Measurements from ENCODE around the gene FDX2. TPM values are rescaled to one million over a fixed set of nuclear protein-coding genes. Genes with fewer than 3 reads are reported as not detected.

Gene FDX2
- total and polyA plus RNA-seq, 2 of the 8 experiments (the other 6 are each of a cell fraction or from before 2014, with no cell fraction given) = 27.0 to 64.4 TPM

DNA sequence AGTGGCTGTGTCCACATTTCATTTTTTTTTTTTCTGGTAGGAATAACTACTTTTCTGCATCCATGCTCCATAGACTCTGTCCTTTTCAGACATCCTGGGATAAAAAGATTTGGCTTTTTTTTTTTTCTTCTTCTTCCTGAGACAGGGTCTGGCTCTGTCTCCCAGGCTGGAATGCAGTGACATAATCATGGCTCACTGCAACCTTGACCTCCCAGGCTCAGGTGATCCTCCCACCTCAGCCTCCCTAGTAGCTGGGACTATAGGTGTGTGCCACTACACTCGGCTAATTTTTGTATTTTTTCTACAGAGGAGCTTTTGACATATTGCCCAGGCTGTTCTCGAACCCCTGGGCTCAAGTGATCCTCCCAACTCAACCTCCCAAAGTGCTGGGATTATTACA lies 27.7 kb upstream of the FDX2 start:
- no peaks in the 10 kb centered on the region; the same call in 1 of the 2 replicates for H3K23me2 ChIP-seq (ENCODE audit: low read depth, low read length)
- FAIRE-seq = no peak
- no peak for DNase-seq (ENCODE audit: low read depth in 1 of 2, low spot score in 2 of 2)

More for the DNA sequence above, 27.7 kb upstream of the FDX2 start:
- H3K4ac ChIP-seq (replicated peaks; ENCODE audit: insufficient read length, low read depth, low read length) = no peak overlapping the region
- H3K23ac ChIP-seq (ENCODE audit: insufficient read length) = no peak overlapping the region
- no peaks in the 10 kb centered on the region for H3K79me2 ChIP-seq (ENCODE audit: control insufficient read depth in 1 of 2, insufficient read depth in 2 of 2, low read length in 2 of 2)
- no peak overlapping the region for H4K91ac ChIP-seq (replicated peaks; ENCODE audit: insufficient read length, low read length)
- no peak overlapping the region for H2BK12ac ChIP-seq (ENCODE audit: low read depth, low read length)
- no peak overlapping the region for H3K4me2 ChIP-seq (ENCODE audit: insufficient read depth in 1 of 2, low read depth in 2 of 2, low read length in 2 of 2)
- no peak overlapping the region for H3K27ac ChIP-seq (ENCODE audit: low read depth, low read length)
- H2AK5ac ChIP-seq (ENCODE audit: low read depth, low read length) = no peak overlapping the region
- H2BK5ac ChIP-seq (ENCODE audit: low read depth, low read length) = no peak overlapping the region
- no peak overlapping the region for H3K18ac ChIP-seq (ENCODE audit: extremely low read depth, low read length)
- ChIA-PET POLR2A (ENCODE audit: partially characterized antibody) (interaction anchor here (0.6 to 1.2 kb wide), 4 partner anchors 9 to 72 kb away, joined by 3 to 5 read pairs (median 3); partner anchors contain the start of gene ICAM1), CTCF (ENCODE audit: partially characterized antibody) (interaction anchor here (0.5 to 1.9 kb wide), 5 partner anchors 9 to 85 kb away, joined by 3 to 4 read pairs (median 3); no protein-coding TSS in a partner anchor)
- H2AFZ ChIP-seq (ENCODE audit: low read length) = no peak overlapping the region
- no peak overlapping the region for H3K4me3 ChIP-seq (ENCODE audit: extremely low read depth in 1 of 4, insufficient read depth in 2 of 4, low read depth in 3 of 4, low read length in 4 of 4)
- H3K36me3 ChIP-seq (ENCODE audit: control insufficient read depth in 2 of 4, insufficient read depth in 4 of 4, low read length in 3 of 4) = no peaks in the 10 kb centered on the region; a peak in 1 of 8 replicates
- H3K14ac ChIP-seq (ENCODE audit: insufficient read length) = no peak overlapping the region
- no peaks in the 10 kb centered on the region for H3K9me3 ChIP-seq (ENCODE audit: insufficient read depth in 2 of 2, low read depth in 1 of 2, low read length in 1 of 2)
- TF ChIP-seq, protein P1, sequence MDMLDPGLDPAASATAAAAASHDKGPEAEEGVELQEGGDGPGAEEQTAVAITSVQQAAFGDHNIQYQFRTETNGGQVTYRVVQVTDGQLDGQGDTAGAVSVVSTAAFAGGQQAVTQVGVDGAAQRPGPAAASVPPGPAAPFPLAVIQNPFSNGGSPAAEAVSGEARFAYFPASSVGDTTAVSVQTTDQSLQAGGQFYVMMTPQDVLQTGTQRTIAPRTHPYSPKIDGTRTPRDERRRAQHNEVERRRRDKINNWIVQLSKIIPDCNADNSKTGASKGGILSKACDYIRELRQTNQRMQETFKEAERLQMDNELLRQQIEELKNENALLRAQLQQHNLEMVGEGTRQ (IDR thresholded peaks at IDR 0.05; ENCODE audit: low read length) = no peak
- TF ChIP-seq CTBP2 (IDR thresholded peaks at IDR 0.05; ENCODE audit: borderline replicate concordance, insufficient read depth, insufficient read length, low read length) = no peak
- no peak for TF ChIP-seq MAFK (IDR thresholded peaks at IDR 0.05; ENCODE audit: low read depth, low read length)
- TF ChIP-seq, protein P2, sequence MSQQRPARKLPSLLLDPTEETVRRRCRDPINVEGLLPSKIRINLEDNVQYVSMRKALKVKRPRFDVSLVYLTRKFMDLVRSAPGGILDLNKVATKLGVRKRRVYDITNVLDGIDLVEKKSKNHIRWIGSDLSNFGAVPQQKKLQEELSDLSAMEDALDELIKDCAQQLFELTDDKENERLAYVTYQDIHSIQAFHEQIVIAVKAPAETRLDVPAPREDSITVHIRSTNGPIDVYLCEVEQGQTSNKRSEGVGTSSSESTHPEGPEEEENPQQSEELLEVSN (IDR thresholded peaks at IDR 0.05) = no peak
- TF ChIP-seq, protein P3, sequence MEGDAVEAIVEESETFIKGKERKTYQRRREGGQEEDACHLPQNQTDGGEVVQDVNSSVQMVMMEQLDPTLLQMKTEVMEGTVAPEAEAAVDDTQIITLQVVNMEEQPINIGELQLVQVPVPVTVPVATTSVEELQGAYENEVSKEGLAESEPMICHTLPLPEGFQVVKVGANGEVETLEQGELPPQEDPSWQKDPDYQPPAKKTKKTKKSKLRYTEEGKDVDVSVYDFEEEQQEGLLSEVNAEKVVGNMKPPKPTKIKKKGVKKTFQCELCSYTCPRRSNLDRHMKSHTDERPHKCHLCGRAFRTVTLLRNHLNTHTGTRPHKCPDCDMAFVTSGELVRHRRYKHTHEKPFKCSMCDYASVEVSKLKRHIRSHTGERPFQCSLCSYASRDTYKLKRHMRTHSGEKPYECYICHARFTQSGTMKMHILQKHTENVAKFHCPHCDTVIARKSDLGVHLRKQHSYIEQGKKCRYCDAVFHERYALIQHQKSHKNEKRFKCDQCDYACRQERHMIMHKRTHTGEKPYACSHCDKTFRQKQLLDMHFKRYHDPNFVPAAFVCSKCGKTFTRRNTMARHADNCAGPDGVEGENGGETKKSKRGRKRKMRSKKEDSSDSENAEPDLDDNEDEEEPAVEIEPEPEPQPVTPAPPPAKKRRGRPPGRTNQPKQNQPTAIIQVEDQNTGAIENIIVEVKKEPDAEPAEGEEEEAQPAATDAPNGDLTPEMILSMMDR (IDR thresholded peaks at IDR 0.05; ENCODE audit: control extremely low read depth in 1 of 3, insufficient read depth in 1 of 3, low read depth in 1 of 3, low read length in 3 of 3) = no peak
- TF ChIP-seq NANOG (IDR thresholded peaks at IDR 0.05; ENCODE audit: insufficient read depth, low read depth, low read length, poor library complexity, severe bottlenecking) = no peak
- H2BK120ac ChIP-seq (replicated peaks; ENCODE audit: low read depth, low read length) = no peak overlapping the region
- H3K27me3 ChIP-seq (replicated peaks in 1 of 4; ENCODE audit: control insufficient read depth in 3 of 4, extremely low read depth in 1 of 4, insufficient read depth in 3 of 4, low read length in 3 of 4) = no peaks in the 10 kb centered on the region
- no peak overlapping the region for H3K56ac ChIP-seq (replicated peaks; ENCODE audit: insufficient read length, low read depth, low read length)
- no peaks in the 10 kb centered on the region for H4K20me1 ChIP-seq (replicated peaks in 1 of 2; ENCODE audit: control insufficient read depth in 1 of 2, insufficient read depth in 2 of 2, low read length in 2 of 2)
- peaks cover 0 to 6% (median 4%) of the 10 kb centered on the region in 4 experiments; a peak in 4 of 7 replicates for H3K4me1 ChIP-seq (replicated peaks in 1 of 4; ENCODE audit: control insufficient read depth in 3 of 4, insufficient read depth in 4 of 4, low read length in 3 of 4)
- no peak overlapping the region for H3K9ac ChIP-seq (replicated peaks in 1 of 4; ENCODE audit: extremely low read depth in 1 of 4, low read depth in 3 of 4, low read length in 3 of 4)
- no peak overlapping the region for H2BK15ac ChIP-seq (ENCODE audit: low read length)
- no peaks in the 10 kb centered on the region; the same call in 1 of the 2 replicates for H3K79me1 ChIP-seq (ENCODE audit: low read depth, low read length)
- no peak overlapping the region for H4K8ac ChIP-seq (ENCODE audit: extremely low read depth, insufficient read depth, low read length)
- H2BK20ac ChIP-seq (ENCODE audit: low read length) = no peak overlapping the region
- no peak overlapping the region for H4K5ac ChIP-seq (ENCODE audit: insufficient read length, low read depth, low read length)
- 89% methylated on average over 2 of the region's 2 CpGs; no CpG with 5 or more reads in 1 of the 2 experiments for WGBS, 2 experiments (ENCODE audit: extremely low coverage in 1 of 2, insufficient coverage in 1 of 2, insufficient read length in 1 of 2, insufficient replicate concordance in 2 of 2, low coverage in 1 of 2, low lambda C conversion rate in 2 of 2, missing lambda C conversion rate in 1 of 2)
